ENCODE data around the gene COLEC11.

Gene COLEC11

DNA sequence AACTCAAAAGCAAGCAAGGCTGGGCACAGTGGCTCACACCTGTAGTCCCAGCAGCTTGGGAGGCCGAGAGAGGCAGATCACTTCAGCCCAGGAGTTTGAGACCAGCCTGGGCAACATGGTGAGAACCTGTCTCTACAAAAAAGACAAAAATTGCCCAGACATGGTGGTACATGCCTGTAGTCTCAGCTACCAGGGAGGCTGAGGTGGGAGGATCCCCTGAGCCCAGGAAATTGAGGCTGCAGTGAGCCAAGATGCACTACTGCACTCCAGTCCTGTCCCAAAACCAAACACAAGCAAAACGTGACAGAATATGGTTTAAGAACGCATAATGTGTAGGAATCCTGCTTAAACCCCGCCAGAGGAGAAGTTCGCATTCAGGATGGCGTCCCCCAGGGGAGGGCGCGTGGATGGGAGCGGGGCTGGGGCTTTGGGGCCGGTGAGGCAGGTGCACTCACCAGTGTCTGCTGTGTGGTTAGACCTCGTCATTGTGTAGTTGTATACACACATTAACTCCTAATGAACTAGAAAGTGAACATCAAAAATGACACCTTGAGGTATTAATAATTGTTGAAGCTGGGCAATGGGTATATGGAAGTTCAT, 5.4 kb downstream of the COLEC11 start:
- no peak overlapping the region for H2AFZ ChIP-seq (ENCODE audit: low read length)
- no peaks in the 10 kb centered on the region for H3K9me2 ChIP-seq (ENCODE audit: low read depth, low read length)
- H3K4me3 ChIP-seq (ENCODE audit: low read depth, low read length, poor library complexity, severe bottlenecking), result no peak overlapping the region
- no peaks in the 10 kb centered on the region for H3K9me3 ChIP-seq (ENCODE audit: low read length)
- H3K27me3 ChIP-seq (ENCODE audit: insufficient read depth, low read length), result peaks cover 15% of the 10 kb centered on the region
- H3K79me2 ChIP-seq (ENCODE audit: insufficient read depth, low read length), result no peaks in the 10 kb centered on the region
- H3K9ac ChIP-seq (ENCODE audit: low read length), result no peak overlapping the region
- TF ChIP-seq, protein P1, sequence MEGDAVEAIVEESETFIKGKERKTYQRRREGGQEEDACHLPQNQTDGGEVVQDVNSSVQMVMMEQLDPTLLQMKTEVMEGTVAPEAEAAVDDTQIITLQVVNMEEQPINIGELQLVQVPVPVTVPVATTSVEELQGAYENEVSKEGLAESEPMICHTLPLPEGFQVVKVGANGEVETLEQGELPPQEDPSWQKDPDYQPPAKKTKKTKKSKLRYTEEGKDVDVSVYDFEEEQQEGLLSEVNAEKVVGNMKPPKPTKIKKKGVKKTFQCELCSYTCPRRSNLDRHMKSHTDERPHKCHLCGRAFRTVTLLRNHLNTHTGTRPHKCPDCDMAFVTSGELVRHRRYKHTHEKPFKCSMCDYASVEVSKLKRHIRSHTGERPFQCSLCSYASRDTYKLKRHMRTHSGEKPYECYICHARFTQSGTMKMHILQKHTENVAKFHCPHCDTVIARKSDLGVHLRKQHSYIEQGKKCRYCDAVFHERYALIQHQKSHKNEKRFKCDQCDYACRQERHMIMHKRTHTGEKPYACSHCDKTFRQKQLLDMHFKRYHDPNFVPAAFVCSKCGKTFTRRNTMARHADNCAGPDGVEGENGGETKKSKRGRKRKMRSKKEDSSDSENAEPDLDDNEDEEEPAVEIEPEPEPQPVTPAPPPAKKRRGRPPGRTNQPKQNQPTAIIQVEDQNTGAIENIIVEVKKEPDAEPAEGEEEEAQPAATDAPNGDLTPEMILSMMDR (IDR thresholded peaks at IDR 0.05; ENCODE audit: low read length), result no peak
- no peak for TF ChIP-seq EZH2 (IDR thresholded peaks at IDR 0.05; ENCODE audit: borderline replicate concordance, low read length)
- H3K4me2 ChIP-seq (ENCODE audit: low read length), result no peak overlapping the region
- no peaks in the 10 kb centered on the region for H3F3A ChIP-seq (ENCODE audit: insufficient read depth, low read length)
- H3K4me1 ChIP-seq (ENCODE audit: insufficient read depth, low read length, severe bottlenecking), result peaks cover 23% of the 10 kb centered on the region
- no peaks in the 10 kb centered on the region for H3K36me3 ChIP-seq (ENCODE audit: insufficient read depth, low read length)
- no peak overlapping the region for H3K27ac ChIP-seq (ENCODE audit: low read depth, low read length, poor library complexity, severe bottlenecking)
- H4K20me1 ChIP-seq (ENCODE audit: insufficient read depth, low read length), result no peaks in the 10 kb centered on the region

DNA sequence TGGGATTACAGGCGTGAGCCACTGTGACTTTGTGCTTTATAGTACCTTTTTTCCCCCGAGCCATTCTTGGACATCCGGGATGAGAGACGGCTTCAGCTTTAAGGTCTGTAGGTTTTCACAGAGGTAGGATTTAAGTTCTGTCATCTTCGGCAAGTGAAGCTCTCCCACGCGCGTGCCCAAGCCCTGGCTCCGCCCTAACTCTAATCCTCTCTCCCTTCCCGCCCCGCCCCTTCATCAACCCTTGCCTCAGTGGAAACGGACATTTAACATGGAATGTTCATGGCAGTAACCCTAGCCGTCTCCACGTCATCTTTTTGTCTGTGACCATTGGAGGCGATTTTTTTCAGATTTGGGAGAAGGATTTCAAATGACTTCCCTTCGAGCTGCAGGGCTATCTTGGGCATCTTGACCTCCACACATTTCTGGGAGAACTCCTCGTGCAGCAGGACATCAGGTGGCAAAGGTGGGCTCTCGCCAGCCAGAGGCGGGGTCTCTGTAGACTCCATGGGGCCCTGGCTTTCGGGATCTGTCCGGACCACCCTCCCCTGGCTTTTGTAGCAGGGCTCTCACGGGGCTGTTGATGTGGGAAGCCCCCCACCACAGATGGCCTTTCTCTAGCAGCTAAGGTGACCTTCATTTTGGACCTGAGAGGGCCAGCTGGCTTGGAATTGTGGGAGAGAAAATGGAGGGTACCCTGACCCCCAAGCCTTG, 6.8 kb downstream of the COLEC11 start:
- no peak overlapping the region for H3K4me3 ChIP-seq (ENCODE audit: low read depth, low read length, poor library complexity, severe bottlenecking)
- H3K27me3 ChIP-seq (ENCODE audit: insufficient read depth, low read length), result peaks cover 15% of the 10 kb centered on the region
- no peak overlapping the region for H3K4me2 ChIP-seq (ENCODE audit: low read length)
- H4K20me1 ChIP-seq (ENCODE audit: insufficient read depth, low read length), result no peaks in the 10 kb centered on the region
- no peaks in the 10 kb centered on the region for H3K9me3 ChIP-seq (ENCODE audit: low read length)
- TF ChIP-seq EZH2 (IDR thresholded peaks at IDR 0.05; ENCODE audit: borderline replicate concordance, low read length), result no peak
- TF ChIP-seq, protein P1 (IDR thresholded peaks at IDR 0.05; ENCODE audit: low read length), result no peak
- no peaks in the 10 kb centered on the region for H3K79me2 ChIP-seq (ENCODE audit: insufficient read depth, low read length)
- no peaks in the 10 kb centered on the region for H3K36me3 ChIP-seq (ENCODE audit: insufficient read depth, low read length)
- H3F3A ChIP-seq (ENCODE audit: insufficient read depth, low read length), result no peaks in the 10 kb centered on the region
- no peaks in the 10 kb centered on the region for H3K9me2 ChIP-seq (ENCODE audit: low read depth, low read length)
- H3K27ac ChIP-seq (ENCODE audit: low read depth, low read length, poor library complexity, severe bottlenecking), result no peak overlapping the region
- no peak overlapping the region for H3K9ac ChIP-seq (ENCODE audit: low read length)
- no peak overlapping the region for H2AFZ ChIP-seq (ENCODE audit: low read length)
- peaks cover 30% of the 10 kb centered on the region for H3K4me1 ChIP-seq (ENCODE audit: insufficient read depth, low read length, severe bottlenecking)

DNA sequence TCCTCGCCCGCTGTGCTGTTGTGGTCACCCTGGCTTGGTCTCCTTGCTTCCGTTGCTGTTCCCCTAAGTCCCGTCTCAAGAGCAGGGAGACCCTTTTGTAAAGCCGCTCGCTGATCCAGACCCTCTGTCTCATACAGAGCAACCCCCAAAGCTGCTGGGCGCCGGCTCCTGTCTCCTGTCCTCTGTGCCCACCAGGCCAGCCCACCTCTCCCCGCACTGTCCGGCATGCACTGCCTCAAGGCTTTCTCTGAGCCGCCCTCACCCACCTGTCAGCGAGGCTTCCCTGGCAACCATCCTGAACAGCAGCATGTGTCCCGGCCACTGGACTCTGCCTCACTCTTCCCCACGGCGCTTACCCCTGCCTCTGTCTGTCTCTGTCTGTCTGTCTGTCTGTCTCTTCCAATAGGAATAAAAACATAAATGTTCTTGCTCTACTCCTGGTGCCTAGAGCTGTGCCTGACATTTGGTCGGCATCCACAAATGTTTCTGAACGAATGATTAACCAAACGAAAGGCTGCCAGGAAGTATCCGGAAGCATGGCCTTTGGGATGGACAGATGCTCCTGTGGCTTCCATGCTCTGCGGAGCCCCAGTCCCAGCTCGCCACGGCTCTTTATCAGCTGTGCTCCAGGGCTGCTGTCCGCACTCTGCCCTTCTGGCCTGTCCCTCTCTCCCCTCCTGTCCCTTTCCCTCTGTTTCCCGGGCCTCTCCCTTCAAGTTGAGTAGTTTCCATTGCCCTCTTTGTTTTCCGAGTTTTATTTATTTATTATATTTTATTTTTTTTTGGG, 7.8 kb downstream of the COLEC11 start:
- Histone ChIP-seq H3F3A (ENCODE audit: insufficient read depth, low read length) (no peaks in the 10 kb centered on the region), H3K4me2 (ENCODE audit: low read length) (no peak overlapping the region), H4K20me1 (ENCODE audit: insufficient read depth, low read length) (no peaks in the 10 kb centered on the region), H3K27me3 (ENCODE audit: insufficient read depth, low read length) (peaks cover 15% of the 10 kb centered on the region), H3K9me3 (ENCODE audit: low read length) (no peaks in the 10 kb centered on the region), H3K4me1 (ENCODE audit: insufficient read depth, low read length, severe bottlenecking) (peaks cover 33% of the 10 kb centered on the region), H3K79me2 (ENCODE audit: insufficient read depth, low read length) (no peaks in the 10 kb centered on the region), H3K36me3 (ENCODE audit: insufficient read depth, low read length) (no peaks in the 10 kb centered on the region), H3K27ac (ENCODE audit: low read depth, low read length, poor library complexity, severe bottlenecking) (no peak overlapping the region), H3K9ac (ENCODE audit: low read length) (no peak overlapping the region), H3K4me3 (ENCODE audit: low read depth, low read length, poor library complexity, severe bottlenecking) (no peak overlapping the region), H3K9me2 (ENCODE audit: low read depth, low read length) (no peaks in the 10 kb centered on the region), H2AFZ (ENCODE audit: low read length) (no peak overlapping the region)
- TF ChIP-seq, protein P1 (IDR thresholded peaks at IDR 0.05; ENCODE audit: low read length), result no peak
- TF ChIP-seq EZH2 (IDR thresholded peaks at IDR 0.05; ENCODE audit: borderline replicate concordance, low read length), result no peak

Measured in OCI-LY1 (cell line).